Activated naive CD8-positive, alpha-beta T cell (primary cell): Measurements from ENCODE around the gene LYRM9.
"Not testable (repeated sequence)": the region's sequence is repeated elsewhere in the genome, so short reads cannot be mapped to it uniquely, and the experiment has no call there.

Experiments used
- H3K27ac Mint-ChIP-seq: one replicate; pipeline ENCODE4 v1.8.0; 2021; ENCODE audit warnings: mixed read lengths
- H3K27me3 Mint-ChIP-seq: one replicate; pipeline ENCODE4 v1.8.0; 2021; ENCODE audit warnings: mixed read lengths
- H3K36me3 Mint-ChIP-seq: one replicate; pipeline ENCODE4 v1.8.0; 2021; ENCODE audit warnings: mixed read lengths
- H3K4me1 Mint-ChIP-seq: one replicate; pipeline ENCODE4 v1.8.0; 2021; ENCODE audit warnings: low read depth, mixed read lengths
- H3K4me3 Mint-ChIP-seq: one replicate; pipeline ENCODE4 v1.8.0; 2021; ENCODE audit warnings: mild to moderate bottlenecking, mixed read lengths
- H3K9me3 Mint-ChIP-seq: one replicate; pipeline ENCODE4 v1.8.0; 2021; ENCODE audit warnings: low read depth, mixed read lengths

LYRM9 gene

GRCh38 chr17:27917000-27917399 is 23.8 kb upstream of the LYRM9 start:
- H3K9me3 Mint-ChIP-seq: no peaks in the 10 kb centered on the region
- H3K4me1 Mint-ChIP-seq: no peaks in the 10 kb centered on the region

GRCh38 chr17:27915709-27916108 is 22.5 kb upstream of the LYRM9 start:
- Mint-ChIP-seq H3K4me3 (no peak overlapping the region), H3K27me3 (peaks cover 5% of the 10 kb centered on the region), H3K4me1 (no peaks in the 10 kb centered on the region), H3K36me3 (no peaks in the 10 kb centered on the region), H3K9me3 (no peaks in the 10 kb centered on the region), H3K27ac (no peak overlapping the region)

More at GRCh38 chr17:27917000-27917399, 23.8 kb upstream of the LYRM9 start:
- Mint-ChIP-seq H3K27ac (no peak overlapping the region), H3K27me3 (peaks cover 3% of the 10 kb centered on the region), H3K4me3 (no peak overlapping the region), H3K36me3 (no peaks in the 10 kb centered on the region)

- H3K27ac Mint-ChIP-seq: no peak overlapping the region
- H3K27me3 Mint-ChIP-seq: peaks cover 5% of the 10 kb centered on the region
- H3K36me3 Mint-ChIP-seq: no peaks in the 10 kb centered on the region
- no peaks in the 10 kb centered on the region for H3K9me3 Mint-ChIP-seq
- no peak overlapping the region for H3K4me3 Mint-ChIP-seq
- H3K4me1 Mint-ChIP-seq: no peaks in the 10 kb centered on the region
These were observed 21.2 kb upstream of the LYRM9 start for GRCh38 chr17:27914382-27914781.

- Mint-ChIP-seq H3K27ac (no peak overlapping the region), H3K4me1 (no peaks in the 10 kb centered on the region), H3K27me3 (peaks cover 5% of the 10 kb centered on the region), H3K4me3 (no peak overlapping the region), H3K36me3 (no peaks in the 10 kb centered on the region), H3K9me3 (no peaks in the 10 kb centered on the region)
These were observed 19.8 kb upstream of the LYRM9 start for GRCh38 chr17:27912964-27913363.

- H3K27me3 Mint-ChIP-seq, H3K9me3 Mint-ChIP-seq, H3K4me1 Mint-ChIP-seq: not testable (repeated sequence)
These were observed 19.1 kb upstream of the LYRM9 start for GRCh38 chr17:27912299-27912698.

GRCh38 chr17:27907976-27908558 is 14.9 kb upstream of the LYRM9 start:
- H3K4me1 Mint-ChIP-seq: no peaks in the 10 kb centered on the region
- H3K27me3 Mint-ChIP-seq: peaks cover 16% of the 10 kb centered on the region
- no peak overlapping the region for H3K27ac Mint-ChIP-seq
- H3K4me3 Mint-ChIP-seq: no peak overlapping the region
- H3K9me3 Mint-ChIP-seq: no peaks in the 10 kb centered on the region
- H3K36me3 Mint-ChIP-seq: peaks cover 3% of the 10 kb centered on the region

More at GRCh38 chr17:27912299-27912698, 19.1 kb upstream of the LYRM9 start:
- H3K27ac Mint-ChIP-seq, H3K36me3 Mint-ChIP-seq, H3K4me3 Mint-ChIP-seq: not testable (repeated sequence)

- H3K4me1 Mint-ChIP-seq: no peaks in the 10 kb centered on the region
- no peak overlapping the region for H3K27ac Mint-ChIP-seq
- H3K9me3 Mint-ChIP-seq: no peaks in the 10 kb centered on the region
- H3K4me3 Mint-ChIP-seq: no peak overlapping the region
- H3K27me3 Mint-ChIP-seq: peaks cover 15% of the 10 kb centered on the region
- peaks cover 3% of the 10 kb centered on the region for H3K36me3 Mint-ChIP-seq
These were observed 13.5 kb upstream of the LYRM9 start for GRCh38 chr17:27906623-27907022.

- H3K27ac Mint-ChIP-seq: no peak overlapping the region
- no peaks in the 10 kb centered on the region for H3K9me3 Mint-ChIP-seq
- peaks cover 3% of the 10 kb centered on the region for H3K36me3 Mint-ChIP-seq
- H3K27me3 Mint-ChIP-seq: peaks cover 15% of the 10 kb centered on the region
- H3K4me3 Mint-ChIP-seq: no peak overlapping the region
- H3K4me1 Mint-ChIP-seq: no peaks in the 10 kb centered on the region
These were observed 13.0 kb upstream of the LYRM9 start for GRCh38 chr17:27906226-27906580.

GRCh38 chr17:27905447-27906225 is 12.5 kb upstream of the LYRM9 start:
- Mint-ChIP-seq H3K27ac (no peak overlapping the region), H3K27me3 (peaks cover 15% of the 10 kb centered on the region), H3K4me1 (no peaks in the 10 kb centered on the region), H3K36me3 (peaks cover 3% of the 10 kb centered on the region), H3K4me3 (no peak overlapping the region), H3K9me3 (no peaks in the 10 kb centered on the region)

GRCh38 chr17:27904534-27905446 is 11.6 kb upstream of the LYRM9 start:
- Mint-ChIP-seq H3K4me3 (no peak overlapping the region), H3K9me3 (no peaks in the 10 kb centered on the region), H3K27ac (no peak overlapping the region), H3K36me3 (peaks cover 3% of the 10 kb centered on the region), H3K27me3 (peaks cover 15% of the 10 kb centered on the region), H3K4me1 (no peaks in the 10 kb centered on the region)

- no peaks in the 10 kb centered on the region for H3K9me3 Mint-ChIP-seq
- no peaks in the 10 kb centered on the region for H3K4me1 Mint-ChIP-seq
These were observed 10.9 kb upstream of the LYRM9 start for GRCh38 chr17:27904114-27904513.

GRCh38 chr17:27899525-27899924 is 6.4 kb upstream of the LYRM9 start:
- Mint-ChIP-seq H3K27me3 (peaks cover 18% of the 10 kb centered on the region), H3K4me3 (no peak overlapping the region), H3K4me1 (no peaks in the 10 kb centered on the region), H3K27ac (no peak overlapping the region), H3K9me3 (no peaks in the 10 kb centered on the region), H3K36me3 (peaks cover 3% of the 10 kb centered on the region)

More at GRCh38 chr17:27904114-27904513, 10.9 kb upstream of the LYRM9 start:
- Mint-ChIP-seq H3K4me3 (no peak overlapping the region), H3K27me3 (peaks cover 15% of the 10 kb centered on the region), H3K36me3 (peaks cover 3% of the 10 kb centered on the region), H3K27ac (no peak overlapping the region)

- Mint-ChIP-seq H3K36me3 (no peaks in the 10 kb centered on the region), H3K4me1 (peaks cover 11% of the 10 kb centered on the region), H3K4me3 (no peak overlapping the region), H3K27me3 (peaks cover 13% of the 10 kb centered on the region), H3K9me3 (no peaks in the 10 kb centered on the region), H3K27ac (no peak overlapping the region)
These were observed 4.9 kb upstream of the LYRM9 start for GRCh38 chr17:27898096-27898495.

GRCh38 chr17:27896701-27897100 is 3.5 kb upstream of the LYRM9 start:
- no peaks in the 10 kb centered on the region for H3K9me3 Mint-ChIP-seq
- peaks cover 10% of the 10 kb centered on the region for H3K27me3 Mint-ChIP-seq
- H3K27ac Mint-ChIP-seq: no peak overlapping the region
- peaks cover 17% of the 10 kb centered on the region for H3K4me1 Mint-ChIP-seq
- H3K36me3 Mint-ChIP-seq: no peaks in the 10 kb centered on the region
- no peak overlapping the region for H3K4me3 Mint-ChIP-seq

GRCh38 chr17:27895940-27896535 is 2.9 kb upstream of the LYRM9 start:
- Mint-ChIP-seq H3K27me3 (peaks cover 10% of the 10 kb centered on the region), H3K36me3 (no peaks in the 10 kb centered on the region), H3K27ac (no peak overlapping the region), H3K9me3 (no peaks in the 10 kb centered on the region), H3K4me1 (peaks cover 20% of the 10 kb centered on the region), H3K4me3 (no peak overlapping the region)
